GM23248 (cell line): Measurements from ENCODE around the gene ALPK1. TPM values are rescaled to one million over a fixed set of nuclear protein-coding genes. Genes with fewer than 3 reads are reported as not detected.

Experiments used
- DNase-seq: peaks from one replicate; pipeline ENCODE4 v3.0.0-alpha.2; 2015
- H2AFZ ChIP-seq: fragments of 200-600 bp; sonication (generic); 2 replicates; pipeline ENCODE4 v1.6.1; 2016; ENCODE audit warnings: antibody characterized with exemption
- H3F3A ChIP-seq: fragments of 200-600 bp; sonication (generic); 2 replicates; pipeline ENCODE4 v1.6.1; 2016; ENCODE audit warnings: mild to moderate bottlenecking, antibody characterized with exemption, mixed run types; ENCODE audit not compliant: insufficient read depth
- H3K27ac ChIP-seq: fragments of 200-600 bp; sonication (generic); 2 replicates; pipeline ENCODE4 v1.5.1; 2016; ENCODE audit warnings: mild to moderate bottlenecking
- H3K27me3 ChIP-seq: fragments of 200-600 bp; sonication (generic); replicated peaks from 2 replicates; pipeline ENCODE4 v1.6.1; 2016; ENCODE audit warnings: mild to moderate bottlenecking; ENCODE audit not compliant: insufficient read depth
- H3K36me3 ChIP-seq: fragments of 200-600 bp; sonication (generic); 2 replicates; pipeline ENCODE4 v1.6.1; 2016; ENCODE audit warnings: low read depth, mild to moderate bottlenecking
- H3K4me1 ChIP-seq: fragments of 200-600 bp; sonication (generic); 2 replicates; pipeline ENCODE4 v1.6.1; 2016; ENCODE audit warnings: mild to moderate bottlenecking; ENCODE audit not compliant: insufficient read depth
- H3K4me2 ChIP-seq: fragments of 200-600 bp; sonication (generic); one replicate; pipeline ENCODE4 v1.6.1; 2016; ENCODE audit warnings: mild to moderate bottlenecking; ENCODE audit not compliant: unreplicated experiment
- H3K4me3 ChIP-seq: fragments of 200-600 bp; sonication (generic); 2 replicates; pipeline ENCODE4 v1.5.1; 2016; ENCODE audit warnings: mild to moderate bottlenecking
- H3K79me2 ChIP-seq: fragments of 200-600 bp; sonication (generic); 2 replicates; pipeline ENCODE4 v1.6.1; 2016; ENCODE audit warnings: mild to moderate bottlenecking; ENCODE audit not compliant: insufficient read depth
- H3K9ac ChIP-seq: fragments of 200-600 bp; sonication (generic); 2 replicates; pipeline ENCODE4 v1.6.1; 2016; ENCODE audit warnings: mild to moderate bottlenecking
- H3K9me2 ChIP-seq: fragments of 200-600 bp; sonication (generic); 2 replicates; pipeline ENCODE4 v1.6.1; 2016; ENCODE audit warnings: mixed run types, mild to moderate bottlenecking, moderate library complexity; ENCODE audit not compliant: insufficient read depth
- H3K9me3 ChIP-seq: fragments of 200-600 bp; sonication (generic); one replicate; pipeline ENCODE4 v1.6.1; 2017; ENCODE audit warnings: low read depth
- H4K20me1 ChIP-seq: fragments of 200-600 bp; sonication (generic); 2 replicates; pipeline ENCODE4 v1.6.0; 2016; ENCODE audit not compliant: insufficient read depth
- EZH2 ChIP-seq: fragments of 200-600 bp; sonication (generic); IDR thresholded peaks from 2 replicates; pipeline ENCODE4 v1.6.1; 2018; ENCODE audit warnings: antibody characterized with exemption, mild to moderate bottlenecking; ENCODE audit not compliant: insufficient read depth, poor library complexity, severe bottlenecking
- EZH2phosphoT487 ChIP-seq: fragments of 200-600 bp; sonication (generic); IDR thresholded peaks from 2 replicates; pipeline ENCODE4 v1.6.1; 2018; ENCODE audit warnings: antibody characterized with exemption, moderate library complexity, mild to moderate bottlenecking, low read depth; ENCODE audit not compliant: insufficient read depth
- WGBS, 2 experiments: methylation state at CpG; one replicate each; pipeline ENCODE4 v1.1.6; 2015 to 2017; ENCODE audit warnings: low lambda C conversion rate in 2 of 2, low coverage in 1 of 2; ENCODE audit errors: missing lambda C conversion rate in 2 of 2; 5-methylcytosine and 5-hydroxymethylcytosine counted together
- in situ Hi-C: fragments of 300-500 bp; cut with MboI; formaldehyde crosslinking; loops from 2 replicates; pipeline ENCODE4 v1.15.0; 2020
- polyA plus RNA-seq: library from polyadenylated mRNA; unstranded; fragments of >200 nt; fragmentation: Nextera tagmentation; extraction: Ambion mirVana; gene quantifications from 2 replicates; pipeline ENCODE4 v1.2.1, GENCODE V29; 2016
- total RNA-seq: library from RNA; depleted of rRNA; stranded (reverse); fragments of >200 nt; shearing (Covaris generic); gene quantifications from 2 replicates; pipeline ENCODE4 v1.2.3, GENCODE V29; 2014; rRNA removed

Gene ALPK1
- total RNA-seq: 7.9 and 8.6 TPM in 2 replicates
- 7.3 and 7.7 TPM in 2 replicates for polyA plus RNA-seq

DNA sequence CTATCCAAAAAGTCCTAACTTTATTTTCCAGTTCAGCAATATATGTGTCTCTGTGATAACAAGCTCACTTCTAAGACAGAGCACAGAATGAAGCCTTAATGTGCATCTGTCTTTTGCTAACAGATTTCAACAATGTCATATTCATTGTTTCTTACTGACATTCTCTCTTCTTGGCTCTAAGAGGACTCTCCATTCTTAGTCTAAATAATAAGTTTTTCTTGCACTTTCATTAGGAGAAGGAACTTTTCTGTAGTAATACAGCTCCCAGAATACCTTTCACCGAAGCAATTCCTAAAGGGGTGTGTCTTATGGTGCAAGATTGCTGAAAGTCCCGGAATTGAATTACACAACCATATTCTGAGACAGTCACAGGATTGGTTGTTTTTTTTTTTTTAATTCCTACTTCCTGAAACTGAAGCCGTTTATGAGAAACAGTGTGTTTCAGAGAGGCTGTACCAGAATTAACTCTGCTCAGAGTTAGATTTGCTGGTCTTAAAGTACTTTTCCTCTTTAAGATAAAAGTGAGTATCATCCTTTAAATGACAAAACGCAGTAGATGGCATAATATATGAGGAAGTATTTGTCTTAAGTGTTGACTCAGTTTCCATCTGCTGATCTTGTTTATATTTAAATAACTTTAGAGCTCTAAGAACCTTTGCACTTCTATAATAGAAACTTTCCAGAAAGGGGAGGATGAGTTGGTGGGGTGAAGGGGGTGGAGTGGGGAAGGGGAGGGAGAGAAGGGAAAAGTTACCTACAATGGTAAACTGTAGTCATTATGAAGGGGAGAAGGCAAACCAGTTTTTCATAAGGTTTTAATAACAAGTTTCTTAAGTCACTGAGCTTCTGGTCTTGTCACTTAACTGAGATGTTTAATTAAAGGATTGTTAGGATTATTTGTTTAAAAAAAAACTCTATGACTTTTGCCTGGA lies at the start of gene ALPK1:
Gene ALPK1 (plus strand): TSS at position 421 of the 932 bp plus-strand sequence.
- no peaks in the 10 kb centered on the region for H3K9me3 ChIP-seq
- peaks cover 21% of the 10 kb centered on the region for H3K79me2 ChIP-seq
- H3K4me3 ChIP-seq: peak within 1 kb of the TSS; percentile 86
- H3F3A ChIP-seq: peaks cover 7% of the 10 kb centered on the region
- H4K20me1 ChIP-seq: no peaks in the 10 kb centered on the region
- peak within 1 kb of the TSS; percentile 86 for H3K9ac ChIP-seq
- TF ChIP-seq EZH2phosphoT487 (no peak), EZH2 (no peak)
- no peaks in the 10 kb centered on the region for H3K9me2 ChIP-seq
- H3K4me1 ChIP-seq: peaks cover 14% of the 10 kb centered on the region
- H3K36me3 ChIP-seq: no peaks in the 10 kb centered on the region
- H2AFZ ChIP-seq: peak within 1 kb of the TSS; percentile 99
- peak within 1 kb of the TSS; percentile 75 for H3K27ac ChIP-seq
- in situ Hi-C loops: no loop called here
- H3K4me2 ChIP-seq: peak within 1 kb of the TSS; percentile 85
- 1 to 3% methylated on average over 4 of the region's 4 CpGs for WGBS, 2 experiments
- peak; percentile 92 for DNase-seq
- H3K27me3 ChIP-seq: no peaks in the 10 kb centered on the region

DNA sequence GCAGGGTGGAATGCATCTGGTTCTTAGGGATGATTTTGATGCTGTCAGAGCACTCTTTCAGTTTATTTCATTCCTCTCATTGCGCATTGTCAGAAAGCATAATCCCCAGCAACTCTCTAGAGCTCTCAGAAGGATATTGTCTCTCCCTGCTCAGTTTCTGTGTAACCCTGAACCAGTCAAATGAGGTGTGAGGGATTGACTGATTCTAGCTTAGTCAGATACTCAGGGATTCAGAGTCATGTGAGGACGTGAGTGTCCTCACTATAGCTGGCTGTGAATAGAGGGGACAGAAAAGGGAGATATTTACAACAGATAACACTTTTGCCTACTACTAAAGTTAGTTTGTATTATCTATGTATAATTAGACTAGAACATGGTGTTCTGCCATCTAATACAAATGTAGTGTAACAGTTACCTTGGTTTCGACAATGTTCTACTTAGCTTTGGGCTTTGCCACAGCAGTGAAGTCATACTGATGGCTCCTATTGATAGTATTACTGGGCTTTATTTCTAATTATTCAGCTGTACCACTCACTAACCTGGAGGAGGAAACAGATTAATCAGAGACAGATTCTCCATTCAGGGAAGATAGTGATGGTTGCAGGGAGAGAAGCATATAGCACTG lies 46.0 kb upstream of the ALPK1 start:
- Histone ChIP-seq H3K4me2 (no peak overlapping the region), H3K9me2 (no peaks in the 10 kb centered on the region), H3K9ac (no peak overlapping the region), H4K20me1 (no peaks in the 10 kb centered on the region), H3K79me2 (peaks cover 55% of the 10 kb centered on the region), H3F3A (no peaks in the 10 kb centered on the region), H3K36me3 (peaks cover 4% of the 10 kb centered on the region; the same call in 1 of the 2 replicates), H3K4me3 (no peak overlapping the region), H3K4me1 (peaks cover 6% of the 10 kb centered on the region; the same call in 1 of the 2 replicates), H3K27me3 (no peaks in the 10 kb centered on the region), H3K27ac (no peak overlapping the region), H2AFZ (no peak overlapping the region), H3K9me3 (no peaks in the 10 kb centered on the region)
- DNase-seq: peak; percentile 39
- WGBS, 2 experiments: 78 to 80% methylated on average over 3 of the region's 3 CpGs
- TF ChIP-seq EZH2 (no peak), EZH2phosphoT487 (no peak)
- in situ Hi-C loops: no loop called here

- Histone ChIP-seq H3K4me3 (no peak overlapping the region), H4K20me1 (no peaks in the 10 kb centered on the region), H3K27me3 (no peaks in the 10 kb centered on the region), H3K4me2 (no peak overlapping the region), H3K36me3 (peaks cover 4% of the 10 kb centered on the region; the same call in 1 of the 2 replicates), H3K9me3 (no peaks in the 10 kb centered on the region), H3F3A (no peaks in the 10 kb centered on the region), H3K79me2 (peaks cover 44% of the 10 kb centered on the region), H2AFZ (no peak overlapping the region), H3K27ac (no peak overlapping the region), H3K9me2 (no peaks in the 10 kb centered on the region), H3K9ac (no peak overlapping the region), H3K4me1 (peaks cover 6% of the 10 kb centered on the region; the same call in 1 of the 2 replicates)
- WGBS, 2 experiments: 96 to 100% methylated on average over 1 of the region's 1 CpG
- TF ChIP-seq EZH2phosphoT487 (no peak), EZH2 (no peak)
- DNase-seq: no peak
- in situ Hi-C loops: no loop called here
These were observed 44.9 kb upstream of the ALPK1 start for GRCh38 chr4:112252234-112252633.

DNA sequence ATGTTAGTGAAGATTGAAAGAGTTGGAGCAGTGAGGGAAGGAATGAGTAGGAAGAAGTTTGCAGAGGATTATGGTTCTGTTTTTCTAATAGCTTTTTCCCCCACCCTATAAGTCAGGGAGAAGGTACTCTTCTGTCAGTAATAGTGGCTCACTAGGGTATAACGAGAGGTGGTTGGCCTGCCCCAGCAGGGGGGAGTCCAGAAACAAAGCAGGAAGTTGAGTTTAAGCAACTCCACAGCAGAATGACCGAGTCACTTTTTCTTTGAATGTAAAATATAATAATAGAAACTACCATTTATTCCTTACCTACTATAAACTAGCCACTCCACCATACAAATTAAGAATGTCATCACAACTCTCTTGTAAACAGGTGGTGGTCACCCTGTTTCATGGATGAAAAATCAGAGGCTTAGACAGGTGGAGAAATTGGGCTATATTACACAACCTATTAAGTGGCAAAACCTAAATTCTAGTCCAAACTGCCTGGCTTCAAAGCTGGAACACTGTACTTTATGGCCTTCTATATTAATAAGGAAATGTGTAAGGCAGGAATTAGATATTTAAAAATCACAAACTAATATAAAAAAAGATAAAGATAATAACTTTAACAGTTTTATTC lies 43.7 kb upstream of the ALPK1 start:
- 73 to 83% methylated on average over 2 of the region's 2 CpGs for WGBS, 2 experiments
- H3K79me2 ChIP-seq: peaks cover 31% of the 10 kb centered on the region
- in situ Hi-C loops: no loop called here
- H3F3A ChIP-seq: no peaks in the 10 kb centered on the region
- no peak overlapping the region for H2AFZ ChIP-seq
- no peaks in the 10 kb centered on the region for H3K27me3 ChIP-seq
- no peak overlapping the region for H3K4me2 ChIP-seq
- H3K4me3 ChIP-seq: no peak overlapping the region
- peaks cover 4% of the 10 kb centered on the region; the same call in 1 of the 2 replicates for H3K36me3 ChIP-seq
- no peak for TF ChIP-seq EZH2
- TF ChIP-seq EZH2phosphoT487: no peak
- H3K9me2 ChIP-seq: no peaks in the 10 kb centered on the region
- H3K4me1 ChIP-seq: peaks cover 6% of the 10 kb centered on the region; the same call in 1 of the 2 replicates
- H4K20me1 ChIP-seq: no peaks in the 10 kb centered on the region
- no peak overlapping the region for H3K27ac ChIP-seq
- no peak for DNase-seq
- no peaks in the 10 kb centered on the region for H3K9me3 ChIP-seq
- no peak overlapping the region for H3K9ac ChIP-seq
